Pancreas (tissue), 10 donors: ENCODE results near the gene VMP1. TPM values are rescaled to one million over a fixed set of nuclear protein-coding genes. Genes with fewer than 3 reads are reported as not detected.

Experiments used
- ATAC-seq, 4 donors: fragments of 200-7000 bp; cut with Tn5 transposase; one replicate each; pipeline versions ENCODE4 v1.8.0 to v1.9.1; 2020; ENCODE audit warnings: mild to moderate bottlenecking in 4 of 4, moderate library complexity in 4 of 4
- DNase-seq, 6 donors: peaks; one replicate each; pipeline ENCODE4 v3.0.0-alpha.2; 2020
- FAIRE-seq: peaks from 2 replicates; lab custom pipeline; 2012; peaks lifted over from hg19 to GRCh38; lab: Jason Lieb, UNC
- H3K27ac ChIP-seq, 4 donors: fragments of 200-600 bp; sonication (generic); 1 replicate in 3 of 4; 2 replicates in 1 of 4; pipeline versions ENCODE4 v1.5.0 to v1.8.0; 2020
- H3K27me3 ChIP-seq, 4 donors: fragments of 200-600 bp; one replicate each; pipeline ENCODE4 v1.8.0; 2021
- H3K36me3 ChIP-seq, 3 donors: fragments of 200-600 bp; sonication (generic) in 1 of 3; one replicate each; pipeline versions ENCODE4 v1.5.0 to v1.8.0; 2020 to 2021
- H3K4me1 ChIP-seq, 3 donors: fragments of 200-600 bp; one replicate each; pipeline ENCODE4 v1.8.0; 2021
- H3K4me3 ChIP-seq, 4 donors: fragments of 200-600 bp; sonication (generic) in 2 of 4; one replicate each; pipeline versions ENCODE4 v1.5.0 to v1.8.0; 2020 to 2021
- H3K9me3 ChIP-seq, 4 donors: fragments of 200-600 bp; one replicate each; pipeline ENCODE4 v1.8.0; 2021
- WGBS, 2 donors: extraction: QIAGEN DNeasy Blood & Tissue Kit; methylation state at CpG; one replicate each; pipeline ENCODE4 v1.1.7; 2013; 5-methylcytosine and 5-hydroxymethylcytosine counted together
- intact Hi-C, 3 donors: fragments of 100-400 bp; cut with DNase I; formaldehyde crosslinking; loops; one replicate each; pipeline versions ENCODE4 v1.11.1 to v1.14.2; 2022
- polyA plus RNA-seq, 2 donors: library from polyadenylated mRNA; stranded (reverse); fragments of 200-250 nt; gene quantifications; one replicate each; pipeline ENCODE4 v1.2.3, GENCODE V29; 2013
- total RNA-seq, 6 donors: library from RNA; stranded (reverse); fragmentation: NEBNext Ultra II Directional in 4 of 6; extraction: Animal tissue kit (Norgen Biotek cat#: 25700) in 4 of 6; gene quantifications; one replicate each; pipeline versions ENCODE4 v1.2.1 to v1.2.4, GENCODE V29; 2021 to 2023
- TF ChIP-seq, protein P1 (sequence below), 4 donors: fragments of 200-600 bp; sonication (generic) in 3 of 4; IDR thresholded peaks; one replicate each; pipeline versions ENCODE4 v1.5.0 to v1.8.0; 2021; ENCODE audit warnings: antibody characterized with exemption in 4 of 4
- donor health status: healthy with polysubstance abuse.
- donor health status: DM: no; HTN: no; CAD: no; lungs with moderate emphysema.
- donor health status: DM: no; HTN: no; CAD: no.
- donor health status: control.
- donor health status: control.
- donor health status: Bipolar disorder and iron deficiency.
- donor health status: DM: yes; HTN: yes; CAD: no.
- donor health status: DM: no; HTN: no; CAD: no.
- donor health status: DM: no; HTN: no; CAD: no.
- donor health status: DM: yes; HTN: yes; CAD: no.

VMP1 gene
- total and polyA plus RNA-seq, 8 donors: 55.5 to 177 (median 91.8) TPM

DNA sequence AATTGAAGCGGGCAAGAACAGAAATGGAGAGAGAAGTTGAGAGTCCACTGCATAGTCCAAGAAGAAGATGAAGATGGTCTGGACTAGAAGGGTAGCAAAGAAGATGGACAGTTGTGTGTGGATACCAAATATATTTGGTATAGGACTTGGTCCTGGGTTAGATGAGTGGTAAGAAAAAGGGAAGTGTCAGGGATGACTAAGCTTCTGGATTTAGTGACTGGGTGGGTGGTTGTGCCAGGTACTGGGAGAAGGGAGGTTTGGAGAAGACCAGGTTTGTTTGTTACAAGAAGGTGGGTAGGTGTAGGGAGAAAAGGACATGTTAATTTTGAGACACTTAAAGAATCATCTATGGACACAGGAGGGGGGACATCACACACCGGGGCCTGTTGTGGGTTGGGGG is 5.4 kb downstream of the VMP1 start:
- FAIRE-seq (no peak), DNase-seq (no peak), ATAC-seq (no peak)

DNA sequence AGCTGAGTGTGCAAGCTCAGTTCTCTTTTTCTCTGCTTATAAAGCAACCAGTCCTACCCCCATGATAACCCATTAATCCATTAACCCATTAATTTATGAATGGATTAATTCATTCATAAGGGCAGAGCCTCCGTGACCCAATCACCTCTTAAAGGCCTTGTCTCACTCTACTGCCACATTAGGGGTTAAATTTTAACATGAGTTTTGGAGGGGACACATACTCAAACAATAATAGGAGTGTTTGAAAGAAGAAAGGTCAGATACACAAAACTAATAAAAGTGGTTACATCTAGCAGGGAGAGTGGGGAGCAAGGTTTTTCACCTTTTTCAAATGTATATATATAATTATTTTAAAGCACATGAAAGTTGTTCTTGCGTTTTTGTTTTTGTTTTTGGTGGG is 6.8 kb downstream of the VMP1 start:
- 65 to 73% methylated on average over 2 of the region's 2 CpGs for WGBS, 2 donors
- FAIRE-seq: no peak

More for the DNA sequence above, 5.4 kb downstream of the VMP1 start:
- Histone ChIP-seq H3K27ac (no peak overlapping the region), H3K27me3 (no peaks in the 10 kb centered on the region), H3K9me3 (no peaks in the 10 kb centered on the region), H3K36me3 (no peaks in the 10 kb centered on the region), H3K4me1 (peaks cover 0 to 30% (median 21%) of the 10 kb centered on the region in 3 donors), H3K4me3 (no peak overlapping the region)
- 96 to 97% methylated on average over 2 of the region's 2 CpGs for WGBS, 2 donors
- intact Hi-C loops: no loop called here
- TF ChIP-seq, protein P1, sequence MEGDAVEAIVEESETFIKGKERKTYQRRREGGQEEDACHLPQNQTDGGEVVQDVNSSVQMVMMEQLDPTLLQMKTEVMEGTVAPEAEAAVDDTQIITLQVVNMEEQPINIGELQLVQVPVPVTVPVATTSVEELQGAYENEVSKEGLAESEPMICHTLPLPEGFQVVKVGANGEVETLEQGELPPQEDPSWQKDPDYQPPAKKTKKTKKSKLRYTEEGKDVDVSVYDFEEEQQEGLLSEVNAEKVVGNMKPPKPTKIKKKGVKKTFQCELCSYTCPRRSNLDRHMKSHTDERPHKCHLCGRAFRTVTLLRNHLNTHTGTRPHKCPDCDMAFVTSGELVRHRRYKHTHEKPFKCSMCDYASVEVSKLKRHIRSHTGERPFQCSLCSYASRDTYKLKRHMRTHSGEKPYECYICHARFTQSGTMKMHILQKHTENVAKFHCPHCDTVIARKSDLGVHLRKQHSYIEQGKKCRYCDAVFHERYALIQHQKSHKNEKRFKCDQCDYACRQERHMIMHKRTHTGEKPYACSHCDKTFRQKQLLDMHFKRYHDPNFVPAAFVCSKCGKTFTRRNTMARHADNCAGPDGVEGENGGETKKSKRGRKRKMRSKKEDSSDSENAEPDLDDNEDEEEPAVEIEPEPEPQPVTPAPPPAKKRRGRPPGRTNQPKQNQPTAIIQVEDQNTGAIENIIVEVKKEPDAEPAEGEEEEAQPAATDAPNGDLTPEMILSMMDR (IDR thresholded peaks at IDR 0.05): no peak

DNA sequence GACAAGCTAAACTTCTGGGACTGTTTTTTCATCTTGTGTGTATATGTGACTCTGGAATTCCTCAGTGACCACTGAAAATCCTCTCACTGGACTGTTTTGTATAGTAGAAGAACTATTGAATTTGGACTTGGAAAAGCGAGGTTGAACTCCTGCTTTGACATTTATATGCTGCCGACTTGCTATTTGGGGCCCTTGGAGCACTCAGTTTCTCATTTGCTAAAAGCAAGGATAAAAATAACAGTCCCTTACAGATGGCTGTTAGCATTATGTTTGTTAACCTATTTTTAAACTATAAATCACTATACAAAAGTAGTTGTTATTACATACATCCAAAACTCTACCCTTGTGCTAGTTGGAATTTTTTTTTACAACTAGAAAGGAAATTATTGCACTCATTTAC is 9.0 kb downstream of the VMP1 start:
- FAIRE-seq (no peak), DNase-seq (no peak), ATAC-seq (no peak)
- no peak overlapping the region for H3K27ac ChIP-seq
- intact Hi-C loops: no loop called here
- peaks cover 0 to 14% (median 8%) of the 10 kb centered on the region in 3 donors for H3K4me1 ChIP-seq
- no peaks in the 10 kb centered on the region for H3K9me3 ChIP-seq
- TF ChIP-seq, protein P1 (IDR thresholded peaks at IDR 0.05): no peak
- 85 to 86% methylated on average over 2 of the region's 2 CpGs for WGBS, 2 donors
- H3K36me3 ChIP-seq: no peaks in the 10 kb centered on the region
- no peak overlapping the region for H3K4me3 ChIP-seq
- H3K27me3 ChIP-seq: no peaks in the 10 kb centered on the region

More for the DNA sequence above, 6.8 kb downstream of the VMP1 start:
- Histone ChIP-seq H3K27ac (no peak overlapping the region), H3K27me3 (no peaks in the 10 kb centered on the region), H3K9me3 (no peaks in the 10 kb centered on the region), H3K36me3 (no peaks in the 10 kb centered on the region), H3K4me3 (no peak overlapping the region), H3K4me1 (peaks cover 0 to 21% (median 11%) of the 10 kb centered on the region in 3 donors)
- DNase-seq (no peak), ATAC-seq (no peak)
- TF ChIP-seq, protein P1 (IDR thresholded peaks at IDR 0.05): no peak
- intact Hi-C loops: no loop called here

DNA sequence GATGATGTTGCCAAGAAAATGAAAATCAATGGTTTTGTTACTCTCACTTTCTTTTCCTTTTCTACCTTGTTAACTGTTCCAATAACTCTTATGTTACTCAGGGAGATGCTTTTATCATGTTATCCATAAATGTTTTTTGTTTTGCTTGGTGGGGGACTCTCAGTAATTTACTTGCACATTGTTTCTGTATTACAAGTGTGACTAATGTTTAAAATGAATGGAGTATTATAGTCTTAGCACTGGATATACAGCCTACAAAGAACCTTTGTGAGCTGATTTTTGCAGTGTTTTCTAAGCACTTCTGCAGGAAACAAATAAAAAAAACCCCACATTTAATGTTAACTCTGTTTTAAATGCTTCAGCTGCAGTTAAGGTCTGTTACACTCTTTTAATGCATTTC is 12.1 kb downstream of the VMP1 start:
- no peaks in the 10 kb centered on the region for H3K27me3 ChIP-seq
- no peaks in the 10 kb centered on the region for H3K36me3 ChIP-seq
- no peaks in the 10 kb centered on the region for H3K9me3 ChIP-seq
- intact Hi-C loops: no loop called here
- TF ChIP-seq, protein P1 (IDR thresholded peaks at IDR 0.05): no peak
- H3K4me3 ChIP-seq: no peak overlapping the region
- H3K4me1 ChIP-seq: peaks cover 0 to 8% (median 2%) of the 10 kb centered on the region in 3 donors
- DNase-seq: no peak
- no peak for ATAC-seq
- FAIRE-seq: no peak
- no peak overlapping the region for H3K27ac ChIP-seq

DNA sequence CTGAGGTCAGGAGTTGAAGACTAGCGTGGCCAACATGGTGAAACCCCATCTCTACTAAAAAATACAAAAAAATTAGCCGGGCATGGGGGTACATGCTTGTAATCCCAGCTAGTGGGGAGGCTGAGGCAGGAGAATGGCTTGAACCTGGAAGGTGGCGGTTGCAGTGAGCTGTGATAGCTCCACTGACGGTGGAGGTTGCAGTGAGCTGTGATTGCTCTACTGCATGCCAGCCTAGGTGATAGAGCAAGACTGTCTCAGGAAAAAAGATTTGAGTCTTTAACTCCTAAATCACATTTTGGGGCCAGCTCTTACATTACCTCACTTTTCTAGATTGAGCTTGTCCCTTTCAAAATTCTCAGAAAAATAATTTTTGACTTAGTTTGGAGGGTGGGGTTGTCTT is 15.2 kb downstream of the VMP1 start:
- H3K27ac ChIP-seq: no peak overlapping the region
- H3K4me3 ChIP-seq: no peak overlapping the region
- no peak for ATAC-seq
- TF ChIP-seq, protein P1 (IDR thresholded peaks at IDR 0.05): no peak
- H3K9me3 ChIP-seq: no peaks in the 10 kb centered on the region
- 88% methylated on average over 4 of the region's 4 CpGs for WGBS, 2 donors
- intact Hi-C loops: no loop called here
- DNase-seq: no peak
- peaks cover 7 to 9% (median 8%) of the 10 kb centered on the region in 3 donors for H3K4me1 ChIP-seq
- no peaks in the 10 kb centered on the region for H3K36me3 ChIP-seq
- H3K27me3 ChIP-seq: no peaks in the 10 kb centered on the region
- FAIRE-seq: no peak
